Brain microvascular endothelial cell (primary cell): ENCODE results near the gene SLC25A30.
"Not testable (repeated sequence)": the region's sequence is repeated elsewhere in the genome, so short reads cannot be mapped to it uniquely, and the experiment has no call there.

Experiments used
- DNase-seq: peaks from one replicate; pipeline ENCODE4 v3.0.0-alpha.2; 2020
- H3K27ac ChIP-seq: fragments of 250-450 bp; sonication (Bioruptor Pico); 2 replicates; pipeline ENCODE4 v1.5.1; 2020; ENCODE audit warnings: mild to moderate bottlenecking, moderate library complexity
- H3K27me3 ChIP-seq: fragments of 250-450 bp; sonication (Bioruptor Pico); replicated peaks from 2 replicates; pipeline ENCODE4 v1.5.1; 2020; ENCODE audit warnings: mild to moderate bottlenecking
- H3K36me3 ChIP-seq: fragments of 250-450 bp; sonication (Bioruptor Pico); replicated peaks from 2 replicates; pipeline ENCODE4 v1.5.1; 2020; ENCODE audit warnings: mild to moderate bottlenecking
- H3K4me3 ChIP-seq: 2 replicates; pipeline ENCODE4 v1.5.1; 2011; ENCODE audit warnings: low read depth, mild to moderate bottlenecking, control low read depth, low read length, moderate library complexity
- CTCF ChIP-seq: IDR thresholded peaks from 2 replicates; pipeline ENCODE4 v1.5.1; 2011; ENCODE audit warnings: low read depth, mild to moderate bottlenecking, moderate library complexity, low read length, control low read depth, inconsistent platforms; ENCODE audit errors: missing control alignments
- in situ Hi-C: cut with HindIII; loops from 2 replicates; pipeline ENCODE4 v1.10.0; 2017; ENCODE audit warnings: low sequenced_read_pairs, low pct_ligation_motif_present

The SLC25A30 gene

GRCh38 chr13:45381196-45381595 is 37.0 kb downstream of the SLC25A30 start:
- no peak for TF ChIP-seq CTCF
- DNase-seq: no peak
- Histone ChIP-seq H3K36me3 (no peaks in the 10 kb centered on the region), H3K27me3 (no peaks in the 10 kb centered on the region), H3K4me3 (no peak overlapping the region), H3K27ac (no peak overlapping the region)
- in situ Hi-C loops: no loop called here

- in situ Hi-C loops, H3K27ac ChIP-seq, H3K36me3 ChIP-seq, H3K4me3 ChIP-seq, DNase-seq, H3K27me3 ChIP-seq: not testable (repeated sequence)
These were observed 37.5 kb downstream of the SLC25A30 start for GRCh38 chr13:45380708-45381107.

- in situ Hi-C loops, H3K4me3 ChIP-seq, DNase-seq, H3K36me3 ChIP-seq, H3K27ac ChIP-seq, H3K27me3 ChIP-seq: not testable (repeated sequence)
These were observed 38.7 kb downstream of the SLC25A30 start for GRCh38 chr13:45379516-45379915.

GRCh38 chr13:45378786-45379185 is 39.4 kb downstream of the SLC25A30 start:
- in situ Hi-C loops, H3K27me3 ChIP-seq, DNase-seq, H3K27ac ChIP-seq, H3K4me3 ChIP-seq, H3K36me3 ChIP-seq: not testable (repeated sequence)

GRCh38 chr13:45377314-45377713 is 40.9 kb downstream of the SLC25A30 start:
- in situ Hi-C loops, H3K27me3 ChIP-seq, H3K27ac ChIP-seq, H3K4me3 ChIP-seq, H3K36me3 ChIP-seq, DNase-seq: not testable (repeated sequence)

GRCh38 chr13:45376651-45377050 is 41.5 kb downstream of the SLC25A30 start:
- H3K4me3 ChIP-seq, H3K27ac ChIP-seq, H3K27me3 ChIP-seq, DNase-seq, in situ Hi-C loops, H3K36me3 ChIP-seq: not testable (repeated sequence)

- no peak for TF ChIP-seq CTCF
- Histone ChIP-seq H3K4me3 (no peak overlapping the region), H3K27ac (no peak overlapping the region), H3K36me3 (no peaks in the 10 kb centered on the region), H3K27me3 (no peaks in the 10 kb centered on the region)
- peak; percentile 27 for DNase-seq
- in situ Hi-C loops: no loop called here
These were observed 43.3 kb downstream of the SLC25A30 start for GRCh38 chr13:45374917-45375316.

GRCh38 chr13:45373162-45373547 is 45.0 kb downstream of the SLC25A30 start:
- no peak for TF ChIP-seq CTCF
- Histone ChIP-seq H3K27ac (no peak overlapping the region), H3K36me3 (no peaks in the 10 kb centered on the region), H3K4me3 (no peak overlapping the region), H3K27me3 (no peaks in the 10 kb centered on the region)
- DNase-seq: no peak
- in situ Hi-C loops: no loop called here
